Loucy (cell line): ENCODE measurements around the gene PDZRN3.

ENCODE experiments used
- H2AFZ ChIP-seq: fragments of 200-600 bp; sonication (generic); 2 replicates; pipeline ENCODE4 v1.6.0; 2016; ENCODE audit warnings: antibody characterized with exemption, mild to moderate bottlenecking, low read length, moderate library complexity
- H3F3A ChIP-seq: fragments of 200-600 bp; 2 replicates; pipeline ENCODE4 v1.6.0; 2016; ENCODE audit warnings: antibody characterized with exemption, low read depth, mild to moderate bottlenecking
- H3K27me3 ChIP-seq: fragments of 200-600 bp; sonication (generic); 2 replicates; pipeline ENCODE4 v1.6.1; 2014; ENCODE audit warnings: low read length, mild to moderate bottlenecking; ENCODE audit not compliant: insufficient read depth, poor library complexity, severe bottlenecking
- H3K36me3 ChIP-seq: fragments of 200-600 bp; sonication (generic); 2 replicates; pipeline ENCODE4 v1.6.1; 2016; ENCODE audit warnings: low read length; ENCODE audit not compliant: insufficient read depth
- H3K4me1 ChIP-seq: fragments of 200-600 bp; sonication (generic); 2 replicates; pipeline ENCODE4 v1.5.1; 2014; ENCODE audit warnings: low read length, mild to moderate bottlenecking; ENCODE audit not compliant: insufficient read depth, poor library complexity, severe bottlenecking
- H3K4me2 ChIP-seq: fragments of 200-600 bp; sonication (generic); 2 replicates; pipeline ENCODE4 v1.6.0; 2014; ENCODE audit warnings: antibody characterized with exemption, low read length, low read depth, mild to moderate bottlenecking; ENCODE audit not compliant: poor library complexity, severe bottlenecking
- H3K4me3 ChIP-seq: fragments of 200-600 bp; sonication (generic); 2 replicates; pipeline ENCODE4 v1.5.1; 2014; ENCODE audit warnings: low read length, mild to moderate bottlenecking, mixed read lengths; ENCODE audit not compliant: poor library complexity, severe bottlenecking
- H3K79me2 ChIP-seq: fragments of 200-600 bp; sonication (generic); 2 replicates; pipeline ENCODE4 v1.6.1; 2014; ENCODE audit warnings: low read length; ENCODE audit not compliant: insufficient read depth
- H3K9ac ChIP-seq: fragments of 200-600 bp; sonication (generic); 2 replicates; pipeline ENCODE4 v1.6.0; 2014; ENCODE audit warnings: mild to moderate bottlenecking, low read depth, low read length, moderate library complexity; ENCODE audit not compliant: poor library complexity, severe bottlenecking
- H3K9me2 ChIP-seq: fragments of 200-600 bp; sonication (generic); replicated peaks from 2 replicates; pipeline ENCODE4 v1.6.1; 2016; ENCODE audit warnings: low read depth, low read length, mixed read lengths
- H3K9me3 ChIP-seq: fragments of 200-600 bp; sonication (generic); 2 replicates; pipeline ENCODE4 v1.6.1; 2014; ENCODE audit warnings: mild to moderate bottlenecking, antibody characterized with exemption, low read length, low read depth; ENCODE audit not compliant: insufficient read depth
- H4K20me1 ChIP-seq: fragments of 200-600 bp; sonication (generic); 2 replicates; pipeline ENCODE4 v1.6.0; 2014; ENCODE audit warnings: antibody characterized with exemption, low read length, mild to moderate bottlenecking; ENCODE audit not compliant: insufficient read depth, poor library complexity, severe bottlenecking
- EZH2phosphoT487 ChIP-seq: fragments of 200-600 bp; IDR thresholded peaks from 2 replicates; pipeline ENCODE4 v1.6.1; 2018; ENCODE audit warnings: antibody characterized with exemption, mild to moderate bottlenecking, moderate library complexity, borderline replicate concordance
- TF ChIP-seq, protein P1 (sequence below): fragments of 200-600 bp; sonication (generic); conservative IDR thresholded peaks from 2 replicates; pipeline ENCODE4 v1.5.1; 2014; ENCODE audit warnings: mild to moderate bottlenecking, antibody characterized with exemption, low read length

The PDZRN3 gene

DNA sequence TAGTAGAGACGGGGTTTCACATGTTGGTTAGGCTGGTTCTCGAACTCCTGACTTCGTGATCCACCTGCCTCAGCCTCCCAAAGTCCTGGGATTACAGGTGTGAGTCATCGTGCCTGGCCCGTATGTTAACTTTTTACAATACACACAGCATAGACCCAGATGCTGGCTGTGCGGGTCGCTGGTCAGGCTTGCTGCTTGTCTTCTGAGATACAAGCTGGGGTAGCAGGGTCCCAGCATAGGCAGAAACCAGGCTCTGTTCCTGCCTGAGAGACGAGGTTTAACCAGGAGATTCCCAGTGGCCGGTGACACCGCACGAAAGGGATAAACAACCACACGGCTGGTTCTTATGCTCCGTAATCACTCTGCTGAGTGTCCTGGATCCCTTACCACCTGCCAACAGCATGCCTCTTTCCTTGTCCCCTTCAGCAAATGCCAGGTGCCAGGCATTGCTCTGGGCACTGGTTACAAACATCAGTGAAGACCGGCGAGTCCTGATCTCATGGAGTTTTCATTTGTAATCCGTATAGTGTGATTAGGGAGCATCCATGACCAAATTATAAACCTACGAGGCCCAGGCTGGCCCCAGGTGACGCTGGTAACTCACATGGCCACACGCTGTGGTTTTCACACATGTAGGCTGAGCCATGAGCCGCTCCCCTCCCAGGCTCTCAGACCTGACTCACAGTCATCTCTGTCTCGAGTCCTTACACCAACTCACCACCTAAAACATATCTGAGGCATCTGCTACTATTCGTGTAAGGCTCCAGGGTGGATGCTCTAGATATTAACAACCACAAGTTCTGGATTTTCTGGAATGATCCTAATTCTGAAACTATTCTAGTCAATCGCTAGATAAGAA, 125.7 kb downstream of the PDZRN3 start:
- no peak overlapping the region for H3K9ac ChIP-seq
- no peak overlapping the region for H2AFZ ChIP-seq
- no peaks in the 10 kb centered on the region for H3K36me3 ChIP-seq
- no peak overlapping the region for H3K4me2 ChIP-seq
- H4K20me1 ChIP-seq, result no peaks in the 10 kb centered on the region
- H3K9me2 ChIP-seq, result no peaks in the 10 kb centered on the region
- no peak overlapping the region for H3K4me3 ChIP-seq
- H3K27me3 ChIP-seq, result no peaks in the 10 kb centered on the region
- H3K79me2 ChIP-seq, result no peaks in the 10 kb centered on the region
- no peaks in the 10 kb centered on the region for H3K9me3 ChIP-seq
- H3F3A ChIP-seq, result no peaks in the 10 kb centered on the region
- TF ChIP-seq, protein P1, sequence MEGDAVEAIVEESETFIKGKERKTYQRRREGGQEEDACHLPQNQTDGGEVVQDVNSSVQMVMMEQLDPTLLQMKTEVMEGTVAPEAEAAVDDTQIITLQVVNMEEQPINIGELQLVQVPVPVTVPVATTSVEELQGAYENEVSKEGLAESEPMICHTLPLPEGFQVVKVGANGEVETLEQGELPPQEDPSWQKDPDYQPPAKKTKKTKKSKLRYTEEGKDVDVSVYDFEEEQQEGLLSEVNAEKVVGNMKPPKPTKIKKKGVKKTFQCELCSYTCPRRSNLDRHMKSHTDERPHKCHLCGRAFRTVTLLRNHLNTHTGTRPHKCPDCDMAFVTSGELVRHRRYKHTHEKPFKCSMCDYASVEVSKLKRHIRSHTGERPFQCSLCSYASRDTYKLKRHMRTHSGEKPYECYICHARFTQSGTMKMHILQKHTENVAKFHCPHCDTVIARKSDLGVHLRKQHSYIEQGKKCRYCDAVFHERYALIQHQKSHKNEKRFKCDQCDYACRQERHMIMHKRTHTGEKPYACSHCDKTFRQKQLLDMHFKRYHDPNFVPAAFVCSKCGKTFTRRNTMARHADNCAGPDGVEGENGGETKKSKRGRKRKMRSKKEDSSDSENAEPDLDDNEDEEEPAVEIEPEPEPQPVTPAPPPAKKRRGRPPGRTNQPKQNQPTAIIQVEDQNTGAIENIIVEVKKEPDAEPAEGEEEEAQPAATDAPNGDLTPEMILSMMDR, result no peak
- TF ChIP-seq EZH2phosphoT487, result no peak
- no peaks in the 10 kb centered on the region for H3K4me1 ChIP-seq

DNA sequence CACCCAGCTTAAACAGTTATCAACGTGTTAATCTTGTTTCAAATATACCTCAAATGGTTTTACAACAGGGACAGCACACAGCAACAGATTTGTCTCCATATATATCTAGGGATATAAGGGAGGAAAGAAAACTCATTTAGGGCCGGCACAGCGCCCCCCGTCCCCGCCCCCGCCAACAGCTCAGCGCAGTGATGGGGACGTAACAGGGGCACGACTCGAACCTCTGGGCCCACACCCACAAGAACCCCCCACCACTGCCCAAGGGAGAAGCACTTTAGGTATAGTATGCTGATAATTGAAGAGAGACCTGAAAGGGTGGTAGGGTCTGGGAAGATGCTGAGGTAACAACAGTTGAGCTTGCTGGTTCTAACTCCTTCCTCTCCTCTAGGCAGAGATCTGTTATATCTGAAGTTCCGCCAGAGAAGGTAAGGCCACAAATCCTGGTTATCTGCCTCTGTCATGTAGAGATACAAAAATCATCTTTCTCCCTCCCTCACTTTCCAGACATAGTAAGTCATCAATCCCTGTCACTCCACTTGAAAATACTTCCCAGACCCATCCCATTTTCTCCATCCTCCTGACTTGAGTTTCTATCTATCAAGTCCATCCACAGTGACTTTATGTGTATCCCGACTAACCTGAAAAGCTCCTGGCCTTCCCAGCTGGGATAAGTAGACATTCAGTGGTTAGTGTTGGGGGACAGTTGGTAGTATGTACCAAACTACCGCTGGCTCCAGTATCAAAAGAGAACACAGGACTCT, 126.9 kb downstream of the PDZRN3 start:
- H3K9ac ChIP-seq, result no peak overlapping the region
- no peak overlapping the region for H2AFZ ChIP-seq
- H4K20me1 ChIP-seq, result no peaks in the 10 kb centered on the region
- H3K4me2 ChIP-seq, result no peak overlapping the region
- H3K9me3 ChIP-seq, result no peaks in the 10 kb centered on the region
- no peaks in the 10 kb centered on the region for H3K27me3 ChIP-seq
- H3K4me1 ChIP-seq, result no peaks in the 10 kb centered on the region
- no peaks in the 10 kb centered on the region for H3K36me3 ChIP-seq
- H3K9me2 ChIP-seq, result no peaks in the 10 kb centered on the region
- TF ChIP-seq, protein P1, result no peak
- no peak for TF ChIP-seq EZH2phosphoT487
- no peak overlapping the region for H3K4me3 ChIP-seq
- H3K79me2 ChIP-seq, result no peaks in the 10 kb centered on the region
- no peaks in the 10 kb centered on the region for H3F3A ChIP-seq

DNA sequence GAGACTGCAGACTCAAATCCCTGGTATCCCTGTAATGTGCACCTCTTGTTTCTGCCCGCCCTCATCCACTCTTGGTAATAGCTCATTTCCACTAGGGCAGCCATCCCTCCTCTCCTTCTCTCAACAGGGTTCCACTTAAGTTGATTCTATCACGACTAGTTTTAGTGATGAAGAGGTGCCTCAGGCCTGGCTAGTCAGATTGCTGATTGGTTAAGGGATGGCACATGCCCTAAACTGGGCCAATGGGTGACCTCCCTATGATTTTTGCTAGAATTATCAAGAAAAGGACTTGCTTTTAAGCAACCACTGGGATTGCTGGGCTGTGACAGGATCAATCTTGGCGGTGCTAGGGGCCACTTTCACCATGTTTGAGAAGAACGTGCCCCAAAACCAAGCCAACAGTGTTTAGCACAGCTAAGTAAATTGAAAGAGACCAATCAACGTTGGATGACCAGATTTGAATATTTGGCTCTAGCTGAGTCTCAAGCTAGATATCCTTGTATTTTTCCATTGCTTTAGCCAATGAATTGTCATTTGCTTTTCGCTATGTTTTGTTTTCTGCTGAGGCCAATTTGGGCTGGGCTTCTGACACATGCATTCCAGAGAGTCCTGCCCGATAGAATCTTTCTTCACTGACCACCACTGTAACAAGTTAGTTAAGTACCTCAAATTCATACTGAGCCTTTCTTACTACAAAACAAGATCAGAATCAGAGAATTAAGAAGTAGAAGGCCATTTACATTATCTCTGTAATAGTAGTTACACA, 131.0 kb downstream of the PDZRN3 start:
- Histone ChIP-seq H3F3A (no peaks in the 10 kb centered on the region), H3K9me2 (no peaks in the 10 kb centered on the region), H2AFZ (no peak overlapping the region), H4K20me1 (no peaks in the 10 kb centered on the region), H3K36me3 (no peaks in the 10 kb centered on the region), H3K4me3 (no peak overlapping the region), H3K9me3 (no peaks in the 10 kb centered on the region), H3K9ac (no peak overlapping the region), H3K27me3 (peaks cover 10% of the 10 kb centered on the region), H3K79me2 (no peaks in the 10 kb centered on the region), H3K4me2 (no peak overlapping the region), H3K4me1 (no peaks in the 10 kb centered on the region)
- TF ChIP-seq, protein P1, result no peak
- TF ChIP-seq EZH2phosphoT487, result no peak
